DMS114 treated with DMSO at 0.1 percent for 48 hours (cell line): ENCODE measurements around the gene SCYGR5.
"Not testable (repeated sequence)": the region's sequence is repeated elsewhere in the genome, so short reads cannot be mapped to it uniquely, and the experiment has no call there.

Experiments
- DNase-seq: peaks from one replicate; lab custom pipeline; 2025; ENCODE audit not compliant: unreplicated experiment; lab: John Stamatoyannopoulos, UW

The SCYGR5 gene

GRCh38 chr2:227671170-227671905 lies 4.7 kb downstream of the SCYGR5 start:
- no peak for DNase-seq

GRCh38 chr2:227673620-227674019 lies 7.0 kb downstream of the SCYGR5 start:
- not testable (repeated sequence) for DNase-seq

DNA sequence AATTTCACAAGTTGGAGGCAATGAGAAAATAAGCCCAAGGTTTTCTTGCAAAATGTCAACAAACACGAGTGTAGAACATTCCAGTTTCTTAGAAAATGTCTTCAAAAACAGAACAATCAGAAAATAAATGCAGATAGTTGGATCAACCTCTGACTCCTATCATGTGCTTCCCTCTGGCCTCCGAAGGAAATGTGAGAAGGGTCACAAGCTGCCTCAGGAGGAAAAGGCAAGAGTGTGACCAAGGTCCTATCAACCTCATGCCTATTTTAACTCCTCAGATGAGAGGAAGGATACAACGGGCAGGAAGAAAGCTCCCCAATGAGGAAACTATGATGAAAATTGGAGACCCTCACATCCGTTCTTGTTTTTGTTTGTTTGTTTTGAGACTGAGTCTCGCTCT lies 7.9 kb downstream of the SCYGR5 start:
- no peak for DNase-seq

- no peak for DNase-seq
These were observed 11.3 kb downstream of the SCYGR5 start for GRCh38 chr2:227677928-227678327.

DNA sequence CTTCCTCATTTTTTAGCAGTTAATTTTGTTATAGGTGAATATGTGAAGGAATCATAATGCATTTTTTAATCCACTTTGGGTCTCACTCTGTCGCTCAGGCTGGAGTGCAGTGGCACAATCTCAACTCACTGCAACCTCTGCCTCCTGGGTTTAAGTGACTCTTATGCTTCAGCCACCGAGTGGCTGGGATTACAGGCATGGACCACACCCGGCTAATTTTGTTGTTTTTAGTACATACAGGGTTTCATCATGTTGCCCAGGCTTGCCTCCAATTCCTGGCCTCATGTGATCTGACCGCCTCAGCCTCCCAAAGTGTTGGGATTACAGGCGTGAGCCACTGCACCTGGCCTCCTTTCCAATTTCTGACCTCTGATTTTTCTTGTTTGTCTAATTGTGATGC lies 17.7 kb downstream of the SCYGR5 start:
- DNase-seq = no peak

GRCh38 chr2:227687189-227687588 lies 20.6 kb downstream of the SCYGR5 start:
- DNase-seq = no peak

DNA sequence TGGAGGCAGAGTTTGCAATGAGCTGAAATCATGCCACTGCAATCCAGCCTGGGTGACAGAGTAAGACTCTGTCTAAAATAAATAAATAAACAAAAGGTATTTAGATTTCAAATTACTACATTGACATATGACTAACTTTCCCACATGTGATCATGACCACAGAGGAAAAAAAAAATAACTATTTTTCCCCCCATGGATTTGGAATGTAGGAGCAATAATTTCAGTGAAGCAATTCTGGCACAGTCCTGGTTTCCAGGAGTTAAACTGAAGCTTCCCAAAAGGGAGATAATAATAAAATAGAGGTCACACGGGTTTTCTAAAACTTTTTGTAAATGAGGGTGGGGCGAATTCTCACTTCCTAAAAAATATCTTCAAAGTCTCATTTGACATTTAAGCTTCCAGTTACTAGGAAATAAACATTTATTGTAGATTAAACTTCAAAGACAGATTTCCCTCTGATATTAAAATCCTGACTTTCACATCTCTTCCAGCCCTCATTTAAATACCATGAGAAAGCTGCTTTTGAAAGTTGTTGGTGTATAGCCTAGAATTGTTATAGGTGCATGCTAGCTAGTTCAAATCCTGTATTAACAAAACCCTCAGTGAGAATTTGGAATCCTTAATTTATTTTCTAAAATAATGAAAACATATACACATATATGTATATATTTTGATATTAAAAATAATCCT lies 30.5 kb downstream of the SCYGR5 start:
- no peak for DNase-seq

- DNase-seq = no peak
These were observed 35.0 kb downstream of the SCYGR5 start for GRCh38 chr2:227701556-227701955.

DNA sequence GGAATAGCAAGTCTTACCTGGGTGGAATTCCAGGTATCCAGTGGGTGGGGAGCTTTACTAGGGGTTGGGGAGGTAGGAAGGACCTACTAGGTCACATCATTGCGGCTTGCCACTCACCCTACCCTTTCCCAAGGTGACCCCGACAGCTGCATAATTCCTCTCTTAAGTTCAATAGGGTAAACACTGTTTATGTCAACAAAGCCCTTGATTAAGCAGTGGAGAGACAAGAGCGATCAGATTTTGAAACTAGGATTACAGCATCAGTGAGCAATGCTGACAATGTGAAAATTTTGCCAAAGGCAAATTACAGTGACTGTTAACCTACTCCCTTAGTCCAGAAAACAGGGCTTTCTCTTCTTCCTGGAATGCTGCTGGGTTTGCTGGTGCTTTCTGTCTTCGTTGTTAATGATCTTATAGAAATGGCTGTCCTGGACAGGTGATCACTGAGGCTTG lies 36.7 kb downstream of the SCYGR5 start:
- DNase-seq = no peak

DNA sequence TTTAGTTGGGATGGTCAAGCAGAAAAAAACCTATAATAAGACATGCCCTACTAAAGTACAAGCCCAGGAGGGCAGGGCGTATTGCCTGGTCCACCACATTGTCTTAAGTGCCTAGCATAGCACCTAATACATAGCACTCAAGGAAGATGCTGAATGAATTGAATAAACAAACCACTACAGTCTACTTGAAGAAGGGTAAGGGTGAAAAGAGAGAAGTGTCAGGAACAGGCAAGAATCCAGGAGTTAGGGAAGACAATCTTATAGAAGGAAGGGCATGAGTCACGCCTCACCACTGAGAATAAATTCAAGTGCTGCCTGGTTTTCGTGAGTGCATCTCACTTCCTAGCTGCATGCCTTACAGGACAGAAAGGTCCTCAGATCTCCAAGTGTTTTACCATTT lies 37.4 kb downstream of the SCYGR5 start:
- no peak for DNase-seq

DNA sequence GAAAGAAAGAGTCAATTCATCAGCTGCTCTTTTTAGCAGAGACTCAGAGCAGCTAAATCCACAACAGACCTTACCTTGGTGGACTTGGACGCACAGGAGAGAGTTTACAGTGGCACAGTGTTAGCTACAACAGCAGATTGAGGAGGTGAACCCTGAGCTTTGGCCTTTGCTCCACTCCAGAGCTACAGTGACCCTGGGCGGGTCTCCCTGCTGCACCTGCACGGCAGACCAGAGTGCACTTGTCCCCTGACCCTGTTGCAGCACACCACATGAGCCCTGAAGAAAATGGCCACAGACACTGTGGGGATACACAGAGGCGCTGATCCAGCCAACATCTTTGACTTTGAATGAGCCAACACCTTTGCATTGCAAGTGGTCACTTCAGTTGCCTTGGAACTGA lies 40.3 kb downstream of the SCYGR5 start:
- DNase-seq = no peak

DNA sequence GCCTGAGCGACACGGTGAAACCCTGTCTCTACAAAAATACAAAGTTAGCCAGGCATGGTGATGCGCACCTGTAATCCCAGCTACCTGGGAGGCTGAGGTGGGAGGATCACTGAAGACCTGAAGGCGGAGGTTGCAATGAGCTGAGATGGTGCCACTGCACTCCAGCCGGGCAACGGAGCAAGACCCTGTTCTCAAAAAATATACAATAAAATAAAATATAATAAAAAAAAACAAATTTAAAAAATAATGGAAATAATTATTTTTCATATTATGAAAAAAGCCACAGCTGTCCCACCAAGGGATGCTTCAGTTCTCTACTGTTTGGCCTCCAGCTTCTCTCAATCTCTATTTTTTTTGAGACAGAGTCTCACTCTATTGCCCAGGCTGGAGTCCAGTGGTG lies 40.8 kb downstream of the SCYGR5 start:
- DNase-seq = no peak

DNA sequence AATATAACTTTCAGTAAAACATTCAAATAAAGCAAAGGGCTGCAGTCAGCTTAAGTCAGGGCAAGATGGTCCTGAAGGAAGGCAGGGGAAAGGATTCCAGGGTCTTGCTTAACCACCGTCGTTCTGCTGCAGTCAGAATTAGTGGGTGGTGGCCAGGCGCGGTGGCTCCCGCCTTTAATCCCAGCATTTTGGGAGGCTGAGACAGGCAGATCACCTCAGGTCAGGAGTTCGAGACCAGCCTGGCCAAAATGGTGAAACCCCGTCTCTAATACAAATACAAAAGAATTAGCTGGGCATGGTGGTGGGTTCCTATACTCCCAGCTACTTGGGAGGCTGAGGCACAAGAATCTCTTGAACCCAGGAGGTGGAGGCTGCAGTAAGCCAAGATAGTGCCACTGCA lies 44.4 kb downstream of the SCYGR5 start:
- no peak for DNase-seq

- no peak for DNase-seq
These were observed 46.7 kb downstream of the SCYGR5 start for GRCh38 chr2:227713291-227713690.

DNA sequence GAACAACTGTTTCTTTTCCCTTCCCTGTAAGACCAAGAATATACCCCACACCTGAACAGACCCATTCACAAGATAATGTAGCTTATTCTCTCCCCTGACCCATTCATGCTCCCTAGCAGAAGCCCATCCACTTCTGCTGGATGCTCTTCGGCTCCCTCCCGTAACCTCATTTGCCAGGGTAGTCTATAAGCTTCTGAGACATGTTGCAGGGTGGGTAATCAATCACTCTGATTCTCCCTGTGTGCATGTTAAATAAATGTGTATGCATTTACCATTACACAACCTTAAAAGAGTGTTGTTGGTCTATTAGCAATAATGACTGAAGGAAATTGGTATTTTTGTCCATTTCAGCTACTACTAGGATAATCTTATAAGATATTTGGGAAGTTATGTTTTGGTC lies 49.9 kb downstream of the SCYGR5 start:
- no peak for DNase-seq
